HG03558 (cell line): ENCODE measurements around the gene EXOC6.
"Not testable (repeated sequence)": the region's sequence is repeated elsewhere in the genome, so short reads cannot be mapped to it uniquely, and the experiment has no call there.

Experiments used
- ATAC-seq: cut with Tn5 transposase; IDR thresholded peaks from one replicate; pipeline ENCODE4 v1.9.1; 2021; ENCODE audit warnings: moderate number of reproducible peaks; ENCODE audit not compliant: unreplicated experiment; ENCODE audit errors: extremely low read depth

The EXOC6 gene

DNA sequence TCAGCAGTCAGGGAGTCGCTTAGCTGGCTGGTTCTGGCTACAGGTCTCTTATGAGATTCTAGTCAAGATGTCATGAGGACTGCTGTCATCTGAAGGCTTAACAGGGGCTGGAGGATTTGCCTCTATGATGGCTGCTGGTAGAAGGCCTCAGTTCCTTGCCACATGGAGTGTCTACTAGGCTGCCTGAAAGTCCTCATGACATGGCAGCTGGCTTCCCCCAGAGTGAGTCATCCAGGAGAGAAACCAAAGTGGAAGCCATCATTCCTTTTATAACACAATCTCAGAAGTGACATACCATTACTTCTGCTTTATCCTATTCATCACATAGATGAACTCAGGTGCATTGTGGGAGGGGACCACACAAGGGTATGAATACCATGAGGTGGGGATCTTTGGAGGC lies 75.1 kb downstream of the EXOC6 start:
- no peak for ATAC-seq

DNA sequence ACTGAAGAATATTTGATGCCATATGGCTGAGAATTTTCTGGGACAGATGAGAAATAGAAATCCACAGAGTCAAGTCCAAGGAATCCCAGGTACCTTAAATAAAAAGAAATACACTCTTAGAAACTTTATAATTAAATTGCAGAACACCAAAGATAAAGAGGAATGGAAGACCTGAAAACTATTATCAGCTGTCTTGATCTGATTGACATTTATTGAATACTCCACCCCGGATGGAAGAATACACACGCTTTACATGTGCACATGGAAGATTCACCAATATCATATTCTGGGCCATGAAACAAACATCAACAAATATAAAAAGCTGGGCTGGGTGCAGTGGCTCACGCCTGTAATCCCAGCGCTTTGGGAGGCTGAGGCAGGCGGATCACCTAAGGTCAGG lies 81.6 kb downstream of the EXOC6 start:
- ATAC-seq = no peak

DNA sequence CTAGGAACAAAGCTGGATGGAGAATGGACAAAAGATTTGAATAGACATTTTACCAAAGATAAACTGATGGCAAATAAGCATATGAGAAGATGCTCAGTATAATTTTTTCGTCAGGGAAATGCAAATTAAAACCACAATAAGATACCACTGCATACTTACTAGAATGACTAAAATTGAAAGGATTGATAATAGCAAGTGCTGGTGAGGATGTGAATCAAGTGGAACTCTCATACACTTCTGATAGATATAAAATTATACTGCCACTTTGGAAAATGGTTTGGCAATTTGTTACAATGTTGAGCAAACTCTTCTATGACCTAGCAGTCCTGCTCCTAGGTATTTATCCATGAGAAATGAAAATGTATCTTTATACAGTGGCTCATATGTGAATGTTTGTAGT lies 83.3 kb downstream of the EXOC6 start:
- no peak for ATAC-seq

DNA sequence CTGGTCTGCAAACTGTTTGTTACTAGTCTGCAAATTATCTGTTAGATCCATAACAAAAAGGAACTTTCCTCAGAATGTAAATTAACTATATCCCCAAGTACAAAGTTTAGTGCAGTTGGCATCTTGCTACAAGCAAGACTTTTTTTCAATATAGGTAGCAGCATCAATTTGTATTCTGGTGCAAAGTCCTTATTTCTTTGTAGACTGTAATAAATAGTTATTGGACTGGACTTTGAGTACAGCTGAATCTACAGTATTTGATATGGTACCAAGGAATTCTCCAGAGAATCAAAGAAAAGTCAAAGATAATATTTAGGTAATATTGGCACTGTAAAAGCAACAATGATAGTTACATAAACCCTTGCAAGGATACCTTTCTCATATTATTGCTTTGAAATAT lies 89.6 kb downstream of the EXOC6 start:
- no peak for ATAC-seq

DNA sequence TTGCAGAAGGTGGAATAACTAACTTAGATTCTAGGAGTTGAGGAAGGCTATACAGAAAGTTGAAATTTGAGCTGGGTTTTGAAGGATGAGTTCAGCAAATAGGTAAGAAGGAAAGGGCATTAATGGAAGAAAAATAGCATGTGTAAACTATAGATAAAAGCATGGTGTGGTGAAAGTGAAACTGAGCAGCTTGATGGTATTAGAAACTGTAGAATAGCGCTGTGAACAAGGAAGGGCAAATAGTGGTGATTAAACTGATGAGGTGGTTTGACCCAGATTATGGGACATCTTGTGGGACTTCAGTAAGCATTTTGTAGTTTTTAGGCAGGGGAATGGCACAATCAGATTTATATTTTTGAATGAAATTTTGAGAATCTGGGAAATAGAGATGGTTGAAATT lies 90.5 kb downstream of the EXOC6 start:
- ATAC-seq = no peak

DNA sequence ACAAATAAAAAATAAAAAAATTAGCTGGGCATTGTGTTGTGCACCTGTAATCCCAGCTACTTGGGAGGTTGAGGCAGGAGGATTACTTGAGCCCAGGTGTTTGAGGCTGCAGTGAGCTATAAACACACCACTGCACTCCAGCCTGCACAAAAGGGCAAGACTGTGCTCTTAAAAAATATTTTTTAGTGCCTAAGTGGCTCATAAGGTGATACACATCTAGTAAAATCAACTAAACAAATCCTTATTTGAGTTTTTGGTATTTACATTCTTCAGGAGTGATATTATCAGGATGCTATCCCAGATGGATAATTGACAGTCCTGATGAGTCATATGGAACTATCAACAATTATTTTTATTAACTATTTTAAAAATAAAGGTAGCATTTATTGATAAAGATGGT lies 93.9 kb downstream of the EXOC6 start:
- ATAC-seq = no peak

DNA sequence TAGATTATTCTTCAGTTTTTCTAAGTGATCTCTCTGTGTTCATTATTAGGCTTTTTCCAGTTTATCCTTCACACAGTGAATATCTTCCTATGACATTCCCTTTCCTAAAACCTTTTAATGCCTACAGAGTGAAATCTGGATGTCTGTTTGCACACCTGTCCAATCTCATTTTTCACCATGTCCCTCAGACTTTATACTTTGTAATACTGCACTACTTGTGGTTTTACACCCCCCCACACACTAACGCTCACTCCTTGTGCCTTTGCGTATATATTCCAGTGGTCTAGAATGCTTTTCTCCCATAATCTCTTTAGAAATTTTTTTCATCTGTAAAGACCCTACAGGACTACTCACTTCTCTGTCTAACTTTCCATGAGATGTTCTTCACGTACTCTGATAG lies 98.2 kb downstream of the EXOC6 start:
- ATAC-seq = no peak

DNA sequence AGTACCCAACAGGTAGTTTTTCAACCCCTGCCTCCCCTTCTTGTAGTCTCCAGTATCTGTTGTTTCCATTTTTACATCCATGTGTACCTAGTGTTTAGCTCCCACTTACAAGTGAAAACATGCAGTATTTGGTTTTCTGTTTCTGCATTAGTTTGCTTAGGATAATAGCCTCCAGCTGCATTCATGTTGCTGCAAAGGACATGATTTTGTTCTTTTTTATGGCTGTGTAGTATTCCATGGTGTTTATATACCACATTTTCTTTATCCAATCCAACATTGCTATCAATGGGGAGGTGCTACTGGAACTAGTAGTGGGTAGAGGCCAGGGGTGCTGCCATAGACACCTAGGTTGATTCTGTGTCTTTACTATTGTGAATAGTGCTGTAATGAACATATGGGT lies 104.3 kb downstream of the EXOC6 start:
- not testable (repeated sequence) for ATAC-seq

DNA sequence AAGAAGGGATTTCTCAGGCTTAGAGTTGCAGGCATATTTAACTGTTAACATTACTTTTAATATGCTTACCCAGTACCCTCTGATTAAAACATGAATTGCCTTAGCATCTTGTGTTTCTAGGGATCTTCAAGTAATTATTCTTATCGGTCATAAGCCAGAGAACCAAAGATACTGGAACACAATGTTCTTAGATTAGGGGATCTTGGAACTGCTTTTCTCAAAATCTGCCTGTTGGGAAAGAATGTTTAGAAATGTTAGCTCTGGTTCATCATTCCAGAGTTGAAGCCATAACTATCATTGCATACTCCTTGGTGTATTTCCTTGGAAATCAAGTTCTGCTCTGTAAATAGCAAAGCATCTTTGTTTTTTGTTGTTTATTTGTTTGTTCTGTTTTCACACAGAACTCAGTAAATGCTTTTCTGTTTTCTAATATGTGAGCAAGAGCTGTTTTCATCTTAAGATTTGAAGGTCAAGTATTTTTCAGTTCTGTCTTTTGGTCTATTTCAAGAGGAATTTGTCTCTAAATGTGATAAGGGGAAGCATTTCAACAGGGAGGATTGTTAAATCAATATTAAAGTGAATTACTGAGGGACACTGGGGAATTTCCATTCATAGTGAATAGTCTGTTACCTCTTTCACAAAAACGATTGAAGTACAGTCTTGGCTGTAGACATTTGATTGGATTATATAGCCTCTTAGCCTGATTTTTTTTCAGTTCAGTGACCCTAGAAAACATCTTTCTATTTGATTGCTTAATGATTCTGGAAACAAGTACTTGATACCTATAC lies 109.1 kb downstream of the EXOC6 start:
- no peak for ATAC-seq

DNA sequence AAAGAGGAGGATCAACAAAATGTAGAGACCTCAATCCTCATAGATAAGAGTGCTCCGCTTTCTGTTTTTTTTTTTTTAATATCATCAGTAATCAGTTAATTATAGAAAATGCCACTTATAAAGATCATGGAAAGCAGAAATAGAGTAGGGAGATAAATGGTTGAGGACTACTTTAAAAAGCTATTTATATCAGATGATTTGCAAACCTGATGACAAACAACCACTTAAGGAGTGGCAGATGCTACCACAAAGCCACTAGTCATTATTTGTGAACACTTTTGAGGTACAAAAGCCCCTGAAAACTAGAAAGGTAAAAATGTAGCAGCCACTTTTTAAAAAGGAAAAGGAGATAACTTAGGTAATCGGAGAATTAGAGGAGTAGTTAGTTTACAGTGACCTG lies 113.3 kb downstream of the EXOC6 start:
- no peak for ATAC-seq

DNA sequence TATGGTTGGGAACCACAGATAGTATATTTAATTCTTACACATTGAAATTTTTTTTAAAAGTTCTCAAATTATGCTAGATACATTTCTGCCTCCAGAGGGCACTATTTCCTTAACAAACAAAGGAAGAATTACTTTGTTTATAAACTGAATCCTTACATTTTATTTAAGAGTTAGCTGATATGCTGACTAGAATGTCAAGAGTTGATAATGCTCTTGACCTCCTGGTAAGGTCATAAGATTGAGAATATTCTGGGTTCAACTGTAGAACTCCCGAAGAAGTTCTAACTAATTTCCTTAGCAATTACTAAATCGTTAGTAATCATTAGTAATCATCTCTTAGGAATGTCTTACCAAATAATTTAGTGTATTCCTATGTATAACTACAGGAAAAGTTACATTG lies 117.0 kb downstream of the EXOC6 start:
- ATAC-seq = no peak

DNA sequence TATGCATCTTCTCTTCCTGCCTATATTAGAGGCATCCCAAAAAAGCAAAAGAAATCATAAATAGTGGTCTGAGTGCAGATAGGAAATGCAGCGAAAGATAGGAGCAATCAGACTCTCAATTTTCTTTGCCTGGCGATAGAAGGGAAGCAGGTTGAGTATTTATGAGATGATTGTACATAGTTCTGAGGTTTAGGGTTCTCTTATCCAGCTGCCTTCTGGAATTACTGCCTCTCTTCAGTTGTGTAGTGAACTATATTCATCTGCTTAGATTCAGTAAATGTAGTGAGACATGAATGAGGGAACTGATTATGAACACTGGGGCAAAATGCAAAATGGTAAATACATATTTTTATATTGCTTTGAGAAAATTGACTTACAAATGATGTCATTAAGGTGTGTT lies 119.3 kb downstream of the EXOC6 start:
- ATAC-seq = no peak

DNA sequence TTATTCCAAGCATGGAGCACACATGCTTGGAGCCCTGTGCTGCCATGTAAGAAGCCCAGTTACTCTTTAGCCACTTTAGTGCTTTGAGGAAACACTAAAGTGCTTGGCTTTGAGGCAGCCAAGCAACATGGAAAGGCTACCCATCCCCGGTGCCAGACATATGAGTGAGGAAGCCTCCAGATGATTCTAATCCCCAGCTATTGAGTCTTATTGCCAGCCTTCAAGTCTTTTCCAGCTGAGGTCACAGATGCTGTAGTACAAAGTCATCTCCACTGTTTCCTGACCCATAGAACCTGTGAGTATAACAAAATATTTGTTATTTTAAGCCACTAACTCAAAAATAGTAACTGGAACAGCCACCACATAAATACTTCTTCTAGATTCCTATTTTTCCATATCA lies 120.8 kb downstream of the EXOC6 start:
- ATAC-seq = no peak

DNA sequence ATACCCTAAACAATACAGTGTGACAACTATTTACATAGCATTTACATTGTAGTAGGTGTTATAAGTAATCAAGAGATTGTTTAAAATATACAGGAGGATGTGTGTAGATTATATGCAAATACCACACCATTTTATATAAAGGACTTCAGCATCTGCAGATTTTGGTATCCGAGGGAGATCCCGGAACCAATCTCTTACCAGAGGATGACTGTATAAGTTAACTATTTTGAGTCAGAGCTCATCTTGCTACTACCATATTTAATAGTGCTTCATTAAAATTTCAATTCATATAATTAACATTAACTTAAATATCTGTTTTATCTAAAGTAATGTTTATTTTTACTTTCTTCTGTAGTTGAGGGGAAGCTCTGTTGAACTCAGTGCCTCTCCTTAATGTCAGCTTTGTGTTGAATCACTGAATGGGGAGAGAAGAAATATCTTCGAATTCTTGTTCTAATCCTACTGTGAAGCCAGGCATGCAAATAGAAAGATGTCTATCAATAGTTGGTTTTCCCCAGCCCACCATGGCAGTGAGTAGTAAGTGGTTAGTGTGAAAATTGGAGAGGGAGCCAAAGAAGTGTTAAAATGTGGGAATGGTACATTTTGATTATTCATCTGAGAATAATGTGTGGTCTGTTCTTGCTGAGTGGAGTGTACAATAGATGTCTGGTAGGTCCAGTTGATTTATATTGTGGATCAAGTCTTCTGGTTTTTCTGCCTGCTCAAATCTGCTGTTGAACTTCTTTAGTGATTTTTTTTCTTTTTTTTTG lies 122.2 kb downstream of the EXOC6 start:
- no peak for ATAC-seq

DNA sequence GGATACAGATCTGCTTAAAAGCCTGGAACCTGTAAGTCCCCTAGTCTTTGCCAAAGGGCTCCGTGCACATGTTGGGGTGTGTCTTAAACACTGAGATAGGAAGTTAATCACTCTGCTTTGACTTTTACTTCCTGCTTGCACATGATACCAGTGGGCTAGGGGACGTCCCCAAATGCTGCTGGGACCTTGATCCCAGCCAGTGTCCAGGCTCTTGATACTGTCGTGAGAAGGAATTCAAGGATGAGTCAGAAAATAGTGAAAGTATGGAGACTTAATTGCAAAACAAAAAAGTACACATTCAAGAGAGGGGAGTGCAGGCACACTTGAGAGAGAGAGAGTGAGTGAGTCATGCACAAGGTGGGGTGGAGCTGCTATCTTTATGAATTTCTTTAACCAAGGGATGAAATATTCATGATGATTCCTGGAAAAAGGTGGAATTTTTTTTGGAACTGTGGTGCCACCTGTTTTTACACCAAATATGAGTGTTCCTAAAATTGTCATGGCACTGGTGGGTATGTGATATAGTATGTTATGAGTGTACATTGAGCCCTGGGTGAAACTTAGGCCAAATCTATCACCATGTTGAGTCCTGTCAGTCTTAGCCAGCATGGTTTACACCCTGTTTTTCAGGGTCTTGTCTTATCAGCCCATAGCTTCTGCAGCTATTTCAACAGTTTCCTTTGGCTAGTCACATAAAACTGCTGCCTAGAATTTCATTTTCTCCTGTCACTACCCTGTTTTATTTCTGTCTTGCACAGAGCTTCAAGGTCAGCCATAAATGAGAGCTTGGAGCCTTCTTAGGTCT lies 123.9 kb downstream of the EXOC6 start:
- no peak for ATAC-seq

DNA sequence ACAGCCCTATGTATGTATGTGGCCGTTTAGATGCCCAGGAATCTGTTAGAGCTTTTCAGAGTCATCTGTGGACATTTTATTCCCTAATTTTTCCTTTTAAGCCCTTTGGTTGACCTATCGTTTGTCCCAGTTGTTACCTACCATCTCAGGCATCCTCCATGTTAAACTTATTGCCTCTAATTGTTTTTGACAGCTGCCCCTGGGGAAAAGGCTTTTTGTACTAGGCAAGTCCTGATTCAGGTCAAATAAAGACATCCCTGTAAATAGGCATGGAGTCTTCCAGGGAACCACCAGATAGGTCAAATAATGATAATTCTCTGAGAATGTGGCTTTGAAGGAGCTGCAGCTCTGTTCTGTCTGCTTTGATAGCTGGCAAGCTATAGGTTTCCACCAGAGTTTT lies 124.6 kb downstream of the EXOC6 start:
- no peak for ATAC-seq

DNA sequence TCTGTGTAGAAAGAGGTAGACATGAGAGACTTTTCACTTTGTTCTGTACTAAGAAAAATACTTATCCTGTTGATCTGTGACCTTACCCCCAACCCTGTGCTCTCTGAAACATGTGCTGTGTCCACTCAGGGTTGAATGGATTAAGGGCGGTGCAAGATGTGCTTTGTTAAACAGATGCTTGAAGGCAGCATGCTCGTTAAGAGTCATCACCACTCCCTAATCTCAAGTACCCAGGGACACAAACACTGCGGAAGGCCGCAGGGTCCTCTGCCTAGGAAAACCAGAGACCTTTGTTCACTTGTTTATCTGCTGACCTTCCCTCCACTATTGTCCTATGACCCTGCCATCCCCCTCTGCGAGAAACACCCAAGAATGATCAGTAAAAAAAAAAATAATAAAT lies 128.0 kb downstream of the EXOC6 start:
- not testable (repeated sequence) for ATAC-seq

DNA sequence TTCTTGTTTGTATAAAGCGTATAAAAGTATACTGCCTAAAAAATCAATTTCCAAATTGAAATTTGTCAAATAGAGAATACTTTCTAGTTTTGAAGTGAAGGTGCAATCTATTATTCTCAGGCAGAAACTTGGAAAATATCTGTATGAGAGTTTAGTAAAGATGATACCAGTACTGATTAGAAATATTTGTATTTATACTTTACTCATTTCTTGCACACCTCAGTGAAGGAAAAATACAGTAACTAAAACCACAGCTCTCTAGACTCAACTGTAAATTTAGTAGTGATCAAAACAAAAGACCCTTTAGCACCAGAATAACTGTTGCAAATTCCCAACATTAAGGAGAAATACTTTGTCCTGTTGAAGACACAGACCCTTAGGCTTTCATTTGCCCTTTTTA lies 140.9 kb downstream of the EXOC6 start:
- no peak for ATAC-seq

DNA sequence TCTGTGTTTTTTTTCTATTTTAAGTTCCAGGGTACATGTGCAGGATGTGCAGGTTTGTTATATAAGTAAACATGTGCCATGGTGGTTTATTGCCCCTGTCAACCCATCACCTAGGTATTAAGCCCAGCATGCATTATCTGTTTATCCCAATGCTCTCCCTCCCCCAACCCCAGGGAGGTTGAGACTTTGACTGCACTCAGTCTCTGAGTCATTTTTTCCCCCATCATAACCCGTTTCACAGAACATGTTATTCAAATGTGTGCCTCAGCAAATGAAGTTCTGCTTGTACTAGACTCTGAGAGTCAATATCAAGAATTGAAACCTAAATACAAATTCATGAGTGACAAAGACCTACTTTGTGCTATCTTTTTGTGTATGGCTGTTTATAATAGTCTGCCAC lies 142.3 kb downstream of the EXOC6 start:
- no peak for ATAC-seq

DNA sequence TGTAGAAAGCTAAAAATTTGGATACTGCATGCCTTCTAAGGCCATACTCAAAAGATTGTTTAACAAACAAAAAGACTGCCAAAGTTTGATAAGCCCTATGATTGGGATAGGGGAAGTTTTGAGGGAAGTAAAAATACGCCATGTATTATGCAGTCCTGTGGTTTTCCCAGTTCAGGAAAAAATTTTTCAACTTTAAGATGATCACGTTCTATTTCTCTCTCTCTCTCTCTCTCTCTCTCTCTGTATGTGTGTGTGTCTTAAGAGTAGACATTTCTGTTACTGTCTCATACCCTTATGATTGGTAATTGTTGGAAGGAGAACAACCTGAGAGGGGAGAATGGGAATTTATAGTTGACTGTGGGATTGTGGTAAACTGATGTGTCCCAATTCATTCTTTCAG lies 143.2 kb downstream of the EXOC6 start:
- no peak for ATAC-seq

DNA sequence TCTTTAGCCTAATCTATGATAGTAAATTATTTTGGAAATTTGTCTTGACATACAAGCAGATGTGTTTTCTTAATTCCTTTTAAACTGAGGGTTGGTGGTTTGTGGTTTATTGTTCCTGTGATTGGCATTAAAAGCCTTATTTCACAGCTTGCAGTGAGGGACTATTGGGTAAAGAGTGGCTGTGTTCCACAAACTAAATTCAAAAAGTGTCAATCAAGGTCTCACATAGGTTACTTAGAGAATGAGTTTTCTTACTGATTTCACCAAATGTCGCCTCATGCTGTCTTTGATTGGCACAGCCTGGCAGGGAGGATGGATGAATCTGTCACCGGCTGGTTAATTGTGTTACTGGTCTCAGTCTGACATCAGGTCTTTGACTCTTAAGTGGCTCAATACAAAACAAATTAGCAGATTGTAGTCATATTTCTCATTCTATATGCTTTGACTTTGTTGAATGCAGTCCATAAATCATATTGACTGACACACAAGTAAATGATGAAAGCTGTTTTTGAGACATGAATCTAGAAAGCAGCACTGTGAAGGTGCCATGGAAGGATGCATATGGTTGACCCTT lies 145.5 kb downstream of the EXOC6 start:
- no peak for ATAC-seq
